ENCODE measurements around the gene SH2D6.

SH2D6 gene

DNA sequence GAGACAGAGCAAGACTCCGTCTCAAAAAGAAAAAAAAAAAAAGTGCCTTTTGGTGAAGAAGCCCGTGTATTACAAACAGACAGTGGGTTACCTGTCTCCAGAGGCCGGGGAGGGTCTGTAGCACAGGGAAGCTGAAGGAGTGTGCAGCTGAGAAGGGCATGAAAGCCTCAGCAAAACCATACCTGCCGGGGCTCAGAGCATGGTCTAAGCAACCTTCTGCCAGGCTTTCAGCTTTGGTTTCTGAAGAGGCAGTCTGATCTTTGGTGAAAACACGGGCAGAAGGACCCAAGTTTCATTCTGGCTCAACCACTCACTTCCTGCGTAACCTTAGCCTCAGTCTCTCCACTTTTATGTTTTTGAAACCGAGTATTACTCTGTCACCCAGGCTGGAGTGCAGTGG, 21.5 kb downstream of the SH2D6 start:
- no peak for DNase-seq (ENCODE audit: low read depth)

DNA sequence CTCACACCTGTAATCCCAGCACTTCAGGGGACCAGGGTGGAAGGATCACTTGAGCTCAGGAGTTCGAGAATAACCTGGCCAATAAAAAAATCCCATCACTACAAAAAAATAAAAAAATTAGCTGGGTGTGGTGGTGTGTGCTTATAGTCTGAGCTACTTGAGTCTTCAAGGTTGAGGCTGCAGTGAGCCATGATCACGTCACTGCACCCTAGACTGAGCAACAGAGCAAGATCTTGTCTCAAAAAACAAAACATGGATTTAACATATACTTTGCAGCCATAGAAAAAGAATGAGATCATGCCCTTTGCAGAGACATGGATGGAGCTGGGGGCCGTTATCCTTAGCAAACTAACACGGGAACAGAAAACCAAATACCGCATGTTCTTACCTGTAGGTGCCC, 22.2 kb downstream of the SH2D6 start:
- DNase-seq (ENCODE audit: low read depth), result no peak

DNA sequence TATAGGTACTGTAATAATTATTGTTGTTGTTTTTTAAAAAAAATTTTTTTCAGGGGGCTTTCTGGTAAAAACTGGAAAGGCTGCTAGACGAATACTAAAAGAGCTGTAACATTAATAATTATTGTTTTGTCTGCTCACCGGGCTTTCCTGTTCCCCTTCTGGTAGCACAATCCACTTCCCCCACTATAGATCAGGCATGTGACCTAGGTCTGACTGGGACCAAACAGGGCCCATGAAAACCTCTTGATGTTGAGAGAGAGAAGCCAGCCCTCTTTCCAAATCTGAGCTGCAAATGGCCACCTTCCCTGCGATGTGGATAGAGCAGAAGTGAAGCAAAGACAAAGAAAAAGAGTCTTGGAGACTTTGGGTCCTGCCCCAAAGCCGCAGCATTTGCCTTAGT, 23.4 kb downstream of the SH2D6 start:
- DNase-seq (ENCODE audit: low read depth), result no peak

DNA sequence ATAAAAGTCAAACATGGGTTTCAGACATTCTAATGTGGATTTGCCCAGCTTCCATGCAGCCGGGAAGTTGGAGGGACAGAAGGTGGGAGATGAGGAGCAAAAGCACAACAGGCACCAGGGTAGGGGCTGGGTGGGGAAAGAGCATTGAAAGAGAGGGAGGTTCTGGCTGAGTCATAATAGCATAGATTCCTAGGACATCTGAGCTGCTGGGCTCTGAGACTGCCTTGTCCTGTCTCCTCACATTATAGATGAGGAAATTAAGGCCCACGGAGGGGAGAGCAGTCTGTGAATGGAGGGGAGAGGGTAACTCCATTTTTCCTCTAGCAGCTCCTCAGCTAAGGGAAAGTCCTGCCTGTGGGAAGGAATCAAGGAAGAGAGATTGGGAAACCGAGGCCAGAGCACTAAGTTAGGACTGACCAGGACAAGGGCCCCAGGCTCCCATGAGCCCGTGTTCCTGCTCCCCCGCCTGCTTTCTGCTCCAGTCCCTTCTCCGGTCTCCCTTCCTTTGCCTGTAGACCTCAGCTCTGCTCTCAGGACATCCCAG, 26.2 kb downstream of the SH2D6 start:
- no peak for DNase-seq (ENCODE audit: low read depth)

DNA sequence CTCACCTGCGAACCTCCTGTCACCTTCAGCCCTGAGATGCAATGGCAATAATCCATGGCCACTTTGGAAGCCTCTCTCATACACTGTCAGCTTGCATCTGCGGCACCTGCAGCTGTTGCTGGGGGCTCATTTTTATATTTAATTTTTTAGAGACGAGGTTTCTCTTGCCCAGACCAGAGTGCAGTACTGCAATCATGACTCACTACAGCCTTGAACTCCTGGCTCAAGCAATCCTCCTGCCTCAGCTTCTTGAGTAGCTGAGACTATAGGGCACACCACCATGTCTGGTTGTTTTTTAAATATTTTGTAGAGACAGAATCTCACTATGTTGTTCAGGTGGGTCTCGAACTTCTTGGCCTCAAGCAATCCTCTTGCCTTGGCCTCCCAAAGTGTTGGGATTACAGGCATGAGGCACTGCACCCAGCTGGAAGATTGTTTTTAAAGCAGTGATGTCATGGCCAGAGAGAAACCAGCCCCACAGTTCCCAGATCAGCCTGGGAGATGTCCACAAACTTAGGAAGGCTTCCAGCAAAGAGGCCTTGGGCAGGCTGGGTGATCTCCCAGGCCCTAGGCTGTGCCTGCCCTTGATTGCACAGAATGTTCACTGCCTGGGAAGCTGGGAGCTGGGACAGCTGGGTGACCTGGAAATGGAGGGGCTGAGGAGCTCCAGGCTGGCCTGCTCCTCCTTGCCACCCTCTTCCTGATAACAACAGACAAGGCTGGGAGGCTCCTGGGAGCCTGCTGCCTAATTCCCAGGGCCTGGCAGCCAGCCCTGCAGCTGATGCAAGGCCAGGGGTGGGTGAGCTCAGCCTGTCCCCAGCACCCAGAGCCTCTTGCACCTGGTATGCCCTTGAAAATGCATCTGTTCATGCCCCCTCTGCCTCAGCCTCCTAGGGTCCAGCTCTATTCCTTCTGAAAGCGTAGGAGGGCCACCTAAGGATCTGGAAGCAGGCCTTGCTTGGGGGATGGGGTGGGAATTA, 27.1 kb downstream of the SH2D6 start:
- DNase-seq (ENCODE audit: low read depth), result peak; percentile 76

DNA sequence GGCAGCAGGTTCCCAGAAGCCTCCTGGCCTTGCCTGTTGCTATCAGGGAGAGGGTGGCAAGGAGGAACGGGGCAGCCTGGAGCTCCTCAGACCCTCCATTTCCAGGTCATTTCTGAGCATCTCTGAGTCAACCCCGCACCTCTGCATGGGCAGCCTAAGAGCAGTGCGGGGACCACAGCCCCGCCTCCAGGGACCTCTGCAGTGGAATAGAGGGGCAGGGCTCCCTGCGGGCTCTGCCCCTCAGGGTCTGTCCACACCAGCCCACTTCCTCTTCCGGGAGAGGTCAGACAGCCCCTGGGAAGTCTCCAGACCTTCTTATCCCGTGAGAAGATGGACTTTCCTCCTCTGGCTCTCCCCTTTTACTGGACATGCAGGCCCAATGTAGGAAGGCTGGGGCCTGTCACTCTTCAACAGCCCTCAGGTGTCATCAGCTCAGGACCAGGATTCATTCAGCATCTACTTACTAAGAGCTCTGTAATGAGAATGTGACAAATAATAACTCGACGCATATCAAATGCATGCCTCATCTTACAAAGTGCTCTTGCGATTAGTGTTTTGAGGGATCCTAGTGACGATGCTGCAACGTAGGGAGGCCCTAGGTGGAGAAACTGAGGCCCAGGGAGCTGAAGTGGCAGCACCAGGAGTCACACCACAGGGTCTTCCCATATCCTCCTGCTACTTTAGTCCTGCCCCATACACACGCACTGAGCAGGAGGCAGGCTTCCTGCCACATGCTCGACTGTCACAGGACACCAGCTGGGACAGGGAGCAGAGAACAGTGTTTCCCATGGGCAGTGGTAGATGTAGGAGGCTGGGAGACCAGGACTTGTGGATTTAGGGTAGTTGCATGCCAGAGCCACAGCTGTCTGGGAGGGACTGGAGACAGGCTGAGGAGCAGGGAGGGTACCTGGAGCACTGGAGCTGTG, 28.0 kb downstream of the SH2D6 start:
- no peak for DNase-seq (ENCODE audit: low read depth)

DNA sequence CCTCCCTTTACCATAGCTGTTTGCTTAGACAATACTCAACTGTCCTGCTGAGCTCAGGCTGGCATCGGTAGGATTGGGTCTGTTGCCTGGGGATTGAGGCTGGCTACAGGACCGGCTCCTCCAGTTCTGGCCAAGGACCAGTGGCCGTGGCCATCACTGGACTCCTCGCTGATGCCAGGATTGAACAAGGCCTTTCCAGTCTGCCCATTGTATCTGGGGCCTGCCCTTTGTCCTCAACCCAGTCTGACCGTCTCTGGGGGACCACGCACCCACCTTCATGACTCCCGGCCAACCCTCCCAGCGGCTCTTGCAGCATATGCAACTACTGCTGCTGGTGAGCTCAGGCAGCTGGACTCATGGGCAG, 28.7 kb downstream of the SH2D6 start:
- DNase-seq (ENCODE audit: low read depth), result no peak

DNA sequence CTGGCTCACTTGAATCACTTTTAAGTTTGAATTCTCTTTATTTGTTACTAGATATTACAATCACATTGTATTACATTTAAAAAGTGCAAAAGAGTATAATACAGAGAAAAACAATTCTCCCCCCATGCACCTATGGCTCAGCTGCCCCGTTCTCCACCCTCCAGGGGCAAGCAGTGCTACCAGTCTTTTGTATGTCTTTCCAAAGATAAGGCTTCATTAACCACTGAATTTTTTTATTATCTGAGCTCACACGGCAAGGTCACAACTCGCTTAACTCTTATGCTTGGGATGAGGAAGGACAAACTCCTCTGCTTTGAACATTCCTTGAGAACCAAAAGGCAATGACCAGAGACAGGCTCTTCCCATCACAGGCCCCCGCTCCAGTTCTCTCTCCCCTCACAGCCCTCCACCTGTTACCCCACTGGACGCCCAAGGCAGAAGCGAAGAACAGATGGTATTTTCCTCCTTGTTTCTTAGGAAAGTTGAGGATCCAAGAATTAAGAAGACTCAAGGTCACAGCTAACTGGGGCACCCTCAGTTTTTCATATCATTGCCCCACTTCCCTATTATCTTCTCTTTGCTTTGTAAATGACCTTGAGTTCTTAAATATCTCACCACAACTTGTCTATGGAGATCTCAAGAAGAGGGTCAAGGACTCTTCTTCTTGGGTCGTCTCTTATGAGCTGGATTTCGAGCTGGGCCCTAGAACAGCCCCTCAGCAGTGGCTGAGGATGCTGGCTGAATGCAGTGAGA, 30.1 kb downstream of the SH2D6 start:
- DNase-seq (ENCODE audit: low read depth), result no peak

DNA sequence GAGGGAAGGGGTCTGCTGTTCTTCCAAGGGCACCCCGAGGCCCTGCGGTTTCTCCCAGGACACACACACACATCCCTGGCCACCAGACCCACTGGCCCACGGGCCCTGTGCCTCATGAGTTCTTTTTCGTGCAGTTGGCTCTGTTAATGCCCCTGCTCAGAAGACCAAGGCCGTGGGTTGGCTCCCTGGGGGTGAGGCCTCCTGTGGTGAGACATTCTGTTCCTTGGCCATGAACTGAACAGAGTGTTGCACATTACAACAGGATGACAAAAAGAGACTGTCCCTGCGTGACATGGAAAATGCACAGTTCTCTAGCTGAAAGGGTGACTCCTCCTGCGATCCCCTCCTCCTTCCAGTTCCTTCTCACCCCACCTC, 30.7 kb downstream of the SH2D6 start:
- no peak for DNase-seq (ENCODE audit: low read depth)

DNA sequence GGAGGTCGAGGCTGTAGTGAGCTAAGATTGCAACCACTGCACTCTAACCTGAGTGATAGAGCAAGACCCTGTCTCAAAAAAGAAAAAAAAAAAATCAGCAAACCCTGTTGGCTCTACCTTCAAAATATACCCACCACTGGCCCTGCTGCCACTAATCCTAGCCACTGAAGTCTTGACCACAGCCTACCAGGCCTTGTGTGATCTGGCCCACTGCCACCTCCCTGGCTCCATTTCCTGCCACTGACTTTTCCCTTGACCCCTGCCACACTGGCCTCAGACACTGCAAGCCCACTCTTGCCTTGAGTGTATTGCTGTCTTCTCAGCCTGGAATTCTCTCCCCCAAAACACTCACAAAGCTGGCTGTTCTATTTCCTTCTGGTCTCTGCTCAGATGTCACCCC, 33.7 kb downstream of the SH2D6 start:
- DNase-seq (ENCODE audit: low read depth), result no peak

DNA sequence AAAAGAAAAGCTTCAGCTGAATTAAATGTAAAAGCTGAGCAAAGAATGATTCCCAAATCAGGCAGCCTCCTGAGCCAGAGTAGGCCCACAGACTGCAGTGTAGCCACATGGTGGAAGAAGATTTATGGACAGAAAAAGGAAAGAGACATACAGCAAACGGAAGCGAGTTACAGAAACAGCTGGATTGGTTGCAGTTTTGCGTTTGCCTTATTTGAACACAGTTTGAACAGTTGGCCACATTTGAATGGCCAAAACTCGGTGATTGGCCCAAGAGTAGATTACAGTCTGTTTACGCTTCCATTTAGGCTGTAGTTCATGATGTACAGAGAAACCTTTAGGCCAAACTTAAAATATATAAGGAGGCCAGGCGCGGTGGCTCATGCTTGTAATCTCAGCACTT, 35.1 kb downstream of the SH2D6 start:
- DNase-seq (ENCODE audit: low read depth), result no peak

DNA sequence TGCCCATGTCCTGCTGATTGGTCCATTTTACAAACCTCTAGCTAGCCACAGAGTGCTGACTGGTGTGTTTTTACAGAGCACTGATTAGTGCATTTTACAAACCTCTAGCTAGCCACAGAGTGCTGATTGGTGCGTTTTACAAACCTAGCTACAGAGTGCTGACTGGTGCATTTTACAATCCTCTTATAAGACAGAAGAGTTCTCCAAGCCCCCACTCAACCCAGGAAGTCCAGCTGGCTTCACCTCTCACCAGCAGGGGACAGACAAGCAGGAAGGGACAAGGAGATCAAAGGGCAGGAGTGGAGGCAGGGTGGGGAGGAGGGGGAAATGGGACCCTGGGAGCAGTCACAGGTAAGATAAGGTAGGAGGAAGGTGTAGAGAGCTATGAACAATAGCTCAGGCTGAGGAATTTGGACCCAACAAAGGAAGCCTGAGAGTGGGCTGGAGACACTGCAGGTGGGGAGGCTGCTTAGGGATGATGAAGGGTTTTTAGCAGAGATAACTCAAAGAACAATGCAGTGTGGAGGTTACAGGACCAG, 37.1 kb downstream of the SH2D6 start:
- DNase-seq (ENCODE audit: low read depth), result no peak

DNA sequence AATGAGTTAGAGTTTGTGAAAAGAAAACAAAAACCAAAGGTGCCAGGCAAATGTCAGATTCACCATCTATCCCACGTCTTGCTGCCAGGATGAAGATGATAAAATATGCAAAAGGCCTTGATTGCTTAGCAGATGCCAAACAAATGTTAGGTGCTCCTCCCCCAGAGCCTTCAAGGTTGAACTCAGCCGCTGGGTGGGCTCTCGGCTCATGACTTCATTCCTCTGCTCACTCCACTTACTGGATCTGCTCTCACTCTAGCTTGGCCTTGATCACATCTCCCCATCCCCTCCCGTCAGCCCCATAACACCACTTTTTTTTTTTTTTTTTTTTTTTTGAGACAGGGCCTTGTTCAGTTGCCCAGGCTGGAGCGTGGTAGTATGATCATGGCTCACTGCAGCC, 38.5 kb downstream of the SH2D6 start:
- no peak for DNase-seq (ENCODE audit: low read depth)

DNA sequence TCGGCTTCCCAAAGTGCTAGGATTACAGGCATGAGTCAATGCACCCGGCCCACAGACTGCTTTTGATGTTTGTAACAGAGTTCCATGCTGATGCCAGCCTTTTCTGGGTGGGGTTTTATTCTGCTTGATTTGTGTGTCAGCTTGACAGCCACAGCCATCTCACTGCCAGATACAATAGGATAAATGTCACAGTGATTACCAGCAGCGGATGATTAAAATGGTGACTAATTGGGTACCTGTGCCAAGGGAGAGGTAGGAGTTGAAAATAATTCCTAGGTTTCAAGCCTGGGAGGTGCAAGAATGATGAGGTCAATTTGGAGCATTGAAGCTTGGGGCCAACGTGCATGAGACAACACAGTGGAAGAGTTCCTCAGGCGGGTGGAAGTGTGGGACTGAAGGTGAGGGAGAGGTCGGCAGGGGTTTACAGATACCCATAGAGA, 39.4 kb downstream of the SH2D6 start:
- DNase-seq (ENCODE audit: low read depth), result peak; percentile 46

DNA sequence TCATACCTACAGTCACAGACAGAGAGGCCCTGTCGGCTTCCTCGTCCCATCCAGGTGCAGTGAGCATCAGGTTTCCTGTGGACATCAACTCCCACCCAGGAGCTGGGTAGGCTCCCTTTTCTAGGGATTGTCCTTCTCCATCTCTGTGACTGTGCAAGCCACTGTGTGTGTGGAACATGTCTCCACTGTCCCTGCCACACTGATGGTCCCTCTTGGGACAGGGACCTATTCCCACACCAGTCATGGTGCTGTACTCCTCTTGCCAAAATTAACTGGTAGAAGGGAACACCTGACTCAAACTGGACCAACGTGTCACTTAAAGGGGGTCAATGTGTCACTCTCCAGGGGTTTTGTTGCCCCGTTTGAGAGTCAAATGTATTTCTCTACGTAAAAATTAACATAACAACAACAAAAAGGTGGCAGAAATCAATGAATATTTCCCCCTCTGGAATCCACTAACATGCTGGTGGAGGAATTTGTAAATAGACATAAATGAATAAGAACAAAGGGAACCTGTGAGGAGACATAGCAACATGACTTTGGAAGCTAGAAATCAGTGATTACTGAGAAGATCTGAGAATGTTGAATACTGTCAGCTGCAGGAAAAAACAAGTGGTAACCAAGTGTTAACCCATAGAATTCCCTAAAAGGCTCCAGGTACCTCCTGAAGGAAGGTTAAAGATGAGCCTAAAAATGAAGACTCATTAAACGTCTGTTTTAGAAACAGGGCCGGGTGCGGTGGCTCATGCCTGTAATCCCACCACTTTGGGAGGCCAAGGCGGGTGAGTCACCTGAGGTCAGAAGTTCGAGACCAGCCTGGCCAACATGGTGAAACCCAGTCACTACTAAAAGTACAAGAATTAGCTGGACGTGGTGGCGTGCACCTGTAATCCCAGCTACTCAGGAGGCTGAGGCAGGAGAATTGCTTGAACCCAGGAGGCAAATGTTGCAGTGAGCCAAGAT, 40.4 kb downstream of the SH2D6 start:
- no peak for DNase-seq (ENCODE audit: low read depth)

DNA sequence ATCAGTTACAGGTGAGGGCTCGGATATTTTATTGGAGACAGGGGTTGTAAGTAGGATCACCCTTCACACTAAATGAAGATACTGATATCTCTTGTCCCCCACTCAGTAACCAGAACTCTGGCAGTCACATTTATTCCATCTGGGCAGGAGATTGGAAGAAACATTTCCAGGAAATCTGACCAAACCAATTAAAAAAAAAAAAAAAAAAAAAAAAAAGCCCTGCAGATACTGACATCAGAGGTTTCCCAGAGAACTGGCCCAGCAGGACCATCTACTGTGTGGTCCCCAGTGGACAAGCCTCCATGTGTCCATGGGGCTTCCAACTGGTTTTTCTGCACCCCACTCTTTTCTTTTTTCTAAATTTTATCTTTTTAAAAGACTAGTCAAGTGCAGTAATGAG, 41.3 kb downstream of the SH2D6 start:
- no peak for DNase-seq (ENCODE audit: low read depth)

DNA sequence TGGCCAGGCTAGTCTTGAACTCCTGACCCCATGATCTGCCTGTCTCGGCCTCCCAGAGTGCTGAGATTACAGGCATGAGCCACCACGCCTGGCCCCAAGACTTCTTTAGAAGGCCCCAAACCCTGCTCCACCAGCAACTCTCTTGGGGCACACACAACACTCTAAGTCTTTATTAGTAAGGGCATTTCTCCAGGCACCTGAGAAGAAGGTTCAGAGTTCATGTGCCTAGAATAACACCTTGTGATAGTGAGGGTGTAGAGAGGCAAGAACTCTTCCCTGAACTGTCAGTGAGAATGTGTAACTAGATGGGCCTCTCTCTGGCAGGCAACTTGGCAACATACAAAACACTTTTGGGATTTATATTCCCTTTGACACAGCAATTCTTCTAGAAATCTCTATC, 43.8 kb downstream of the SH2D6 start:
- DNase-seq (ENCODE audit: low read depth), result no peak

DNA sequence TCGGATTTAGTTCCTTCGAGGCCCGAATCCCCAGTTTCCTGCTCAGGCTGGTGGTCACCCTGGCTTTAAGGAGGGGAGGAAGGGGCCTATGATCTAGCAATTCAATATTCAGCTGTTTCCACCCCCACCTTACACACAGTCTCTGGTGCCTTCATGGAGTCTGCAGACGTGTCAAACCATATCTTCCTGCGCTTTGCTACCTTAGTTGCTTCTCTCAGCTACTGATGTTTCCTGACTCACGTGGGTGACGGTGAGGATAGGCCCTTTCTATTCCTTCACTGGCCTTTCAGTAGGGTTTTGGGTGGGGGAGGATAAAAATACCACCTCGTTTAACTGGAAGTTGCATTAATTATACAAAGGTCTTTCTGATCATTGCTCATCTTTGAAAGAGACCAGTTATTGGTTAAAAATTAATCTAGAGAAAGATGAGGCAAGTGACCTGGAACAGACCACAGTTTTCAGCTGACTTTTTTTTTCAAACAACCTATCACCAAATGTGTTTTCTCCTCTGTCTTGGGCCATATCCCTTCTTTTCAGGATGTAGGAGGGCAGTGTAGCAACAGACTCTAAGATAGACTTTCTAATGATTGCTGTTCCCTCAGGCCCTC, 49.7 kb downstream of the SH2D6 start:
- no peak for DNase-seq (ENCODE audit: low read depth)

DNA sequence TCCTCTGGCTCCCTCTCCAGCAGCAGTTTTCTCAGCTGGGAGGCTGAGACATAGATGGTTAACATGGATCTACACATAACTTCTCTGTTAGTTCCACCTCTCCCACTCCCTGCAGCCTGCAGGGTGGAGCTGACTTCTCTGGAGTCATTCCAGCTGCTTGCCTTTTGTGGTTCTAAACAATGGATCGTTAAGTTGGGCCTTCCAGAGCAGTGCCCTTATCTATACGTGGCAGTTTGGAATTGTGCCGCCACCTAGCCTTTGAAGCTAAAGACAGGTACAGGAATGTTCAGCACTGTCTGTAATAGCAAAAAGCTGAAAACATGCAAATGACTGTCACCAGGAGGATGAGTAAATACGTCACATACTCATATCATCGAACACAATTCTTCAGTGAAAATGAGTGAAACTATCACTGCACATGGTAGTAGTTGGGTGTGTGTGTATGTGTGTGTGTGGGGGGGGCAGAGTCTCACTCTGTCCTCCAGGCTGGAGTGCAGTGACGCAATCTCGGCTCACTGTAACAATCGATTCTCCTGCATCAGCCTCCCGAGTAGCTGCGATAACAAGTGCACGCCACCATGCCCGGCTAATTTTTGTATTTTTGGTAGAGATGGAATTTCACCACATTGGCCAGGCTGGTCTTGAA, 50.3 kb downstream of the SH2D6 start:
- peak; percentile 32 for DNase-seq (ENCODE audit: low read depth)
